Measurements from ENCODE around the gene SPACDR.
A peak's percentile ranks its signal among the peaks of the same experiment; 100 is the strongest.
"Not testable (repeated sequence)": the region's sequence is repeated elsewhere in the genome, so short reads cannot be mapped to it uniquely, and the experiment has no call there.

The SPACDR gene, protein sequence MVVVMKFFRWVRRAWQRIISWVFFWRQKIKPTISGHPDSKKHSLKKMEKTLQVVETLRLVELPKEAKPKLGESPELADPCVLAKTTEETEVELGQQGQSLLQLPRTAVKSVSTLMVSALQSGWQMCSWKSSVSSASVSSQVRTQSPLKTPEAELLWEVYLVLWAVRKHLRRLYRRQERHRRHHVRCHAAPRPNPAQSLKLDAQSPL
- long read RNA-seq, donor 1, result 0 reads
- long read RNA-seq, donor 2, result 0 reads
- long read RNA-seq, donor 3, result 0 reads
- long read RNA-seq, donor 4, partial matches to known transcripts, result 0 of 1 reads
- long read RNA-seq, donor 4, other reads (novel, unspliced or antisense), result 0 of 1 reads
- long read RNA-seq, donor 5, partial matches to known transcripts, result 0 of 1 reads
- long read RNA-seq, donor 5, other reads (novel, unspliced or antisense), result 0 of 1 reads
- long read RNA-seq, donor 6, result 0 reads
- long read RNA-seq, donor 7, result 0 reads
- long read RNA-seq, donor 8, result 0 reads

DNA sequence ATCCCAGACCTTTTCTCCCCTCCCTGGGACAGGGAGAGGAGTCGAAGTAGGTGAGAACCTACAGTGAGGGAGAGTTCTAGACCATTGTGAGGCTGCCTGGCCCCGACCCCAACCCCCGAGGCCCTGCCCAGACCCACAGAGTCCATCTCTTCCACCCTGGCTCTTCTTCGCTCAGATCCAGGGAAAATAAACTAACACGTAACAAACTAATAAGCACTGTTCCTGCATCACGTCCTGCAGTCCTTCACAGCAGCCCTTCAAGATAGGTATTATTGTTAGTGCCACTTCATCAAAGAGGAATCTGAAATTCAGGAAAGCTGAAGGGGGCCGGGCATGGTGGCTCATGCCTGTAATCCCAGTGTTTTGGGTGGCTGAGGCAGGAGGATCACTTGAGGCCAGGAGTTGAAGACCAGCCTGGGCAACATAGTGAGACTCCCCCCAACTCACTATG is at the start of gene SPACDR:
Gene SPACDR, minus strand, starts transcription at position 51 of the 451 bp plus-strand sequence. CDS start 235 bp downstream, outside the sequence.
- no peak for DNase-seq

DNA sequence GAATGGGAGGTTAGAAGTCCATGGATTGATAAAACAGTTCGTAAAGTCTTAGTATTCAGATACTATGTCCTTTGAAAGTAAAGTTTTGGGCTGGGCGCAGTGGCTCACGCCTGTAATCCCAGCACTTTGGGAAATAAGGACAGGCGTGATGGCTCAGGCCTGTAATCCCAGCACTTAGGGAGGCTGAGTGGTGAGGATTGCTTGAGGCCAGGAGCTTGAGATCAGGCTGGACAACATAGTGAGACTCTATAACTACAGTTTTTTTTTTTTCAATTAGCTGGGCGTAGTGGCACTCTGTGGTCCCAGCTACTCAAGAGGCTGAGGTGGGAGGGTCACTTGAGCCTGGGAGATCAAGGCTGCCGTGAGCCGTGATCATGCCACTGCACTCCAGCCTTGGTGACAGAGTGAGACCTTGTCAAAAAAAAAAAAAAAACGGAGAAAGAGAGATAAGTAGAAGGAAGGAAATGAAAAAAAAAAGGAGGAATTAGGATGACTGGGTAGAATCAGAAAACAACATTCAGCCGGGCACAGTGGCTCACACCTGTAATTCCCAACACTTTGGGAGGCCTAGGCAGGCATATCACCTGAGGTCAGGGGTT is 49.3 kb upstream of the SPACDR start:
- DNase-seq, result no peak

DNA sequence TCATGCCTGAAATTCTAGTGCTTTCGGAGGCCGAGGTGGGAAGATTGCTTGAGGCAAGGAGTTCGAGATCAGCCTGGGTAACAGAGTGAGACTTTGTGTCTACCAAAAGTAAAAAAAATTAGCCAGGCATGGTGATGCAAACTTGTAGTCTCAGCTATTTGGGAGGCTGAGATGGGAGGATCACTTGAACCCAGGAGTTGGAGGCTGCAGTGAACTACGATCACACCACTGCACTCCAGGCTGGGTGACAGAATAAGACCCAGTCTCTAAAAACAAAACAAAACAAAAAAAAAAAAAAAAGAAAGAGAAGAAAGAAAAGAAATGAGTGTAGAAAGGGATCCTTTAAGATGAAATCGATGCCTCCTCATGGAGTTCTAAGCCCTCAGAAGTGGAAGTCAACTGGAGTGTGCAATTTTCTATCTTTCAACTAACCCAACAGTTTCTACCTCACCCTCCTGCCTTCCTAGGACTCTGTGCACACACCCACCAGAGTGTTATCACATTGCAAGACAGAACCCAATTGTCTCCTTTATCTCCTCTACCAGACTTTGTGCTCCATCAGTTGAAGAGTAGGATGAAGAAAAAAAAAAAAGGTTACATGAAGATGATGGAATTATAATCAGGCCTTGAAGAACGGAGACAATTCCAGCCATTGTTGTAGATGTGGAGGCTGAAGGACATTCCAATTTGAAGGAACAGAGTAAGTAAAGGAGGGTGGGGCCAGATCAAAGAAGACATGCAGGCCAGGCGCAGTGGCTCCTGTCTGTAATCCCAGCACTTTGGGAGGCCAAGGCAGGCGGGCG is 46.6 kb upstream of the SPACDR start:
- DNase-seq, result no peak

DNA sequence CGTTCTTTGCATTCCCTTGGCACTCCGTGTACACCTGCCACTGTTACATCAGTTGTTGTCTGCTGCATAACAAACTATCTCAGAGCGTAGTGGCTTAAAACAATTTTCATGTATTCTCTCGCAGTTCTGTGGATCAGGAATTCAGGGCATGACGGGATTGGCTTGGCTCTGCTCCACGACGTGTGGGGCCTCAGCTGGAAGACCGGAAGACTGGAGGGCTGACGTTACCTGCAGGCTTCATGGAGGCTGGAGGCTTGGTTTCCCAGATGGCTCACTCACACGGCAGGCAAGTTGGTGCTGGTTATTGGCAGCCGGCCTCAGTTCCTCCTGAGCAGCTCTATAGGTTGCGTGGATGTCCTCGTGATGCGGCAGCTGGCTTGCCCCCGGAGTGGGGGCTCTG is 45.2 kb upstream of the SPACDR start:
- DNase-seq, result no peak

DNA sequence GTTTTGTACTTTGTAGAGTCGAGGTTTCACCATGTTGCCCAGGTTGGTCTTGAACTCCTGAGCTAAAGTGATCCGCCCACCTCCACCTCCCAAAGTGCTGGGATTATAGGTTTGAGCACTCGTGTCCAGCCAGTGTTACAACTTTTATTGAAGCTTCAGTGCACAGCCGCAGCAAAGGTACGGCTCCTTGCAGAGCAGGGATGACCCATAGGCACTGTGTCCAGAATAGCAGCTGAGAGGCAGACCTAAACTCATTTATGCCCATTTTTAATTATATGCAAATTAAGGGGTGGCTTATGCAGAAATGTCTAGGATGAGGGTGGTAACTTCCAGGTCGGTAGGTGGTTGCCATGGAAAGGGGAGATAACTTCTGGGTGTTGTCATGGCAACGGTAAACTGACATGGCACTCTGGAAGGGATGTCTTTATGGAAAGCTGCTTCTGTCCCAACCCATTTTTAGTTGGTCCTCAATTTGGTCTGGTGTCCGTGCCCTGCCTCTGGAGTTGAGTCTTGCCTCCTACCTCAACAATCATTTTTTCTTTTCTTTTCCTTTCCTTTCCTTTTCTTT is 42.4 kb upstream of the SPACDR start:
- DNase-seq, result no peak

DNA sequence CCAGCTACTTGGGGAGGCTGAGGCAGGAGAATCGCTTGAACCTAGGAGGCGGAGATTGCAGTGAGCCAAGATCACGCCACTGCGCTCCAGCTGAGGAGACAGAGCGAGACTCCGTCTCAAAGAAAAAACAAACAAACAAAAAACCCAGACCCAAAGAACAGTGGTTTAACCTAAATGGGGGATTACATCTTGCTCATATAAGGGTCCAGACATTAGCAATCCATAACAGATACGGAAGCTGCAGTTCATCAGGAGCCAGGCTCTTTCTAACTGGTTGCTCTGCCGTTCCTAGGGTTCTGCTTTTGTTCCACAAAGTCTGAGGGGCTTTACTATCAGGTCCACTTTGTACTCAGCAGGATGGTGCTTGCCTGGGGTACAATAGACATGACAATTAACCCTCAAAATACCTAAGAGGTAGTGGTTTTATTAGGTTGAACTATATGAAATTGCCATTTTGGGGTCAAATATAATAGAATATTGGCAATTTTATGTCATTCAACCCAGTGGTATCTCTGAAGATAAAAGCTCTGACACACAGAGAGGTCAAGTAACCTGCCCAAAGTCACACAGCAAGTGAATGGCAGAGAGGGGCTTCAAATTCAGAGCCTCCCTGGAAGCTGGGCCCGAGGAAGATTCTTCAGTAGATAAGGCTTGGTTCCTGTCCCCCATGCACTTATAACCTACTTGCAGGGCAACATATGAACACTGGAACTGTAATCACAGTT is 41.0 kb upstream of the SPACDR start:
- no peak for DNase-seq

DNA sequence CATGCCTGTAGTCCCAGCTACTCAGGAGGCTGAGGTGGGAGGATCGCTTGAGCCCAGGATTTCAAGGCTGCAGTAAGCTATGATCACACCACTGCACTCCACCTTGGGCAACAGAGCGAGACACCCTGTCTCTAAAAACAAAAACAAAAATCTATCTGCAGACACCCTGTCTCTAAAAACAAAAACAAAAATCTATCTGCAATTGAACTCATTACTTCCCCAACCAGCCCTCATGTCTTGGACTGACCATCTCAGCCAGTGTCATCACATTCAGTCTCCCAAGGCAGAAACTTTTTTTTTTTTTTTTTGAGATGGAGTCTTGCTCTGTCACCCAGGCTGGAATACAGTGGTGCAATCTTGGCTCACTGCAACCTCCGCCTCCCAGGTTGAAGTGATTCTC is 40.0 kb upstream of the SPACDR start:
- DNase-seq, result not testable (repeated sequence)

DNA sequence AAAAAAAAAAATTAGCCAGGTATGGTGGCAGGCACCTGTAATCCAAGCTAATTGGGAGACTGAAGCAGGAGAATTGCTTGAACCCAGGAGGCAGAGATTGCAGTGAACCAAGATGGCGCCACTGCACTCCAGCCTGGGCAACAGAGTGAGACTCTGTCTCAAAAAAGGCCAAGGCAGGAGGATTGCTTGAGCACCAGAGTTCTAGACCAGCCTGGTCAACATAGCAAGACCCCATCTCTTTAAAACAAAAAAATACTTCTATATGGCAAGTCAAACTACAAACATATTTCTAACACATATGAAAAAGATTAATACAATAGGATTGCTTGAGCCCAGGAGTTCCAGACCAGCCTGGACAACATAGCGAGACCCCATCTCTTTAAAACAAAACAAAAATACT is 36.7 kb upstream of the SPACDR start:
- not testable (repeated sequence) for DNase-seq

DNA sequence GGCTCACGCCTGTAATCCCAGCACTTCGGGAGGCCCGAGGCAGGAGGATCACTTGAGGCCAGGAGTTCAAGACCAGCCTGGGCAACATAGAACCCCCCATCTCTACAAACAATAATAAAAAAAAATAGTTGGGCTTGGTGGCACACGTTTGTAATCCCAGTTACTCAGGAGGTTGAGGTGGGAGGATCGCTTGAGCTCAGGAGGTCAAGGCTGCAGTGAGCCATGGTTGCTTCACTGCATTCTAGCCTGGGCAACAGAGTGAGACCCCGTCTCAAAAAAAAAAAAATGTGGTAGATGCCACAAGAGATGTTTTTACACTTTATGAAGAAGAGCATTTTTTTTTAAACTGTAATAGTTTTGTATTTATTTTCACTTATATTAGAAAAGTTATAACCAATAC is 32.4 kb upstream of the SPACDR start:
- no peak for DNase-seq

DNA sequence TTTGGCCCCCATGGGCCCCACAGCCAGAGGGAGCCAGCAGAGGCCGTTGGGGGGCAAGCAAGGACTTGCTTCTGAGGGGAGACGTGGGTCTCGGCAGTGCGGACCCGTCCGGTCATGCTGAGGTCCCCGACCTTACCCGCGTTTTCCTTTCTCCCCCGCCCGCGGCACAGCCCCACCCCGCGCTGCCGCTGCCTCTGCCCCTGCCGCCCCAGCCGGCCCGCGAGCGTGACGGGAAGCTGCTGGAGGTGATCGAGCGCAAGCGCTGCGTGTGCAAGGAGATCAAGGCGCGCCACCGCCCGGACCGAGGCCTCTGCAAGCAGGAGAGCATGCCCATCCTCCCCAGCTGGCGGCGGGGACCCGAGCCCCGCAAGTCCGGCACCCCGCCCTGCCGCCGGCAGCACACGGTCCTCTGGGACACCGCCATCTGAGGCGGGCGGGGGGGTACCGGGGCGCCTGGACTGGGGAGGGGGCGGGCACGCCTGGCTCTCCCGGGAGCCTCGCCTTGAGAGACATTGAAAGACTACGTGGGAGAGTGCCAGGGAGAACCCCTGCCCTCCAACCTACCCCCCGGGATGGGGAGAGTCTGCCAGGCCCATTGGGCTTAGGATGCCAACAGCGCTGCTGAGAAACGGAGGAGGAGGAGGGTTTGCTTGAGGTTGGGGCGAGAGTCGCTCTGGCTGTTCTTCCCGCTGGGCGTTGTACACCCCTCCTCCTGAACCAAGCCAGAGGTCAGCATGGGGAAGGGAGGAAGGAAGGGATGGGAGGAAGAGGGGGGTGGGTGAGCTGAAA is 29.6 kb upstream of the SPACDR start:
- peak; percentile 40 for DNase-seq

DNA sequence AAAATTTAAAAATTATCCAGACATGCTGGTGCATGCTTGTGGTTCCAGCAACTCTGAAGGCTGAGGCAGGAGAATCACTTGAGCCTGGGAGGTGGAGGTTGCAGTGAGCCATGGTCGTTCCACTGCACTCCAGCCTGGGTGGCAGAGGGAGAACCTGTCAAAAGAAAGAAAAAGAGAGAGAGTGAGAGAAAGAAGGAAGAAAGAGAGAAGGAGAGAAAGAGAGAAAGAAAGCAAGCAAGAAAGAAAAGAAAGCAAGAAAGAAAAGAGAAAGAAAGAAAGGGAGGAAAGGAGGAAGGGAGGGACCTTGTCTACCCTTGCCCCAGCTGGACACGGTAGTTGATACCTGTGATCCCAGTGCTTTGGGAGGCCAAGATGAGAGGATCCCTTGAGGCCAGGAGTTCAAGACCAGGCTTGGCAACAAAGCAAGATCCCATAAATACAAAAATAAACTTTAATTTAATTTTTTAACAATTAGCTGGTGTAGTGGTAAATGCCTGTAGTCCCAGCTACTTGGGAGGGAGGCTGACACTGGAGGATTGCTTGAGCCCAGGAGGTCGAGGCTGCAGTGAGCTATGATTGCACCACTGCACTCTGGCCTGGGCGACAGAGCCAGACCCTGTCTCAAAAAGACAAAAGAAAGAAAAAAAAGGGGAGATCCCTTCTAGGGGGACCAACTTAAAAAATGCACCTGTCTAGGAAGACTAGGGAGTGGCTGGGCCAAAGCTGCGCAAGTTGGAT is 28.8 kb upstream of the SPACDR start:
- DNase-seq, result no peak

DNA sequence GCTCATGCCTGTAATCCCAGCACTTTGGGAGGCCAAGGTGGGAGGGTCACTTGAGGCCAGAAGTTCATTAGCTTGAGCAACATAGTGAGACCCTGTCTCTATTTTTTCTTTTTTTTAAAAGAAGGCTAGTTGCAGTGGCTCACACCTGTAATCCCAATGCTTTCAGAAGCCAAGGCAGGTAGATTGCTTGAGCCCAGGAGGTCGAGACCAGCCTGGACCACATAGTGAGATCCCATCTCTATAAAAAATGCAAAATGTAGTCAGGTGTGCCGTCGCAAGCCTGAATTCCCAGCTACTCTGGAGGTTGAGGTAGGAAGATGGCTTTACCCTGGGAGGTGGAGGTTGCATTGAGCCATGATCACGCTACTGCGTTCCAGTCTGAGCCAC is 27.1 kb upstream of the SPACDR start:
- DNase-seq, result no peak

DNA sequence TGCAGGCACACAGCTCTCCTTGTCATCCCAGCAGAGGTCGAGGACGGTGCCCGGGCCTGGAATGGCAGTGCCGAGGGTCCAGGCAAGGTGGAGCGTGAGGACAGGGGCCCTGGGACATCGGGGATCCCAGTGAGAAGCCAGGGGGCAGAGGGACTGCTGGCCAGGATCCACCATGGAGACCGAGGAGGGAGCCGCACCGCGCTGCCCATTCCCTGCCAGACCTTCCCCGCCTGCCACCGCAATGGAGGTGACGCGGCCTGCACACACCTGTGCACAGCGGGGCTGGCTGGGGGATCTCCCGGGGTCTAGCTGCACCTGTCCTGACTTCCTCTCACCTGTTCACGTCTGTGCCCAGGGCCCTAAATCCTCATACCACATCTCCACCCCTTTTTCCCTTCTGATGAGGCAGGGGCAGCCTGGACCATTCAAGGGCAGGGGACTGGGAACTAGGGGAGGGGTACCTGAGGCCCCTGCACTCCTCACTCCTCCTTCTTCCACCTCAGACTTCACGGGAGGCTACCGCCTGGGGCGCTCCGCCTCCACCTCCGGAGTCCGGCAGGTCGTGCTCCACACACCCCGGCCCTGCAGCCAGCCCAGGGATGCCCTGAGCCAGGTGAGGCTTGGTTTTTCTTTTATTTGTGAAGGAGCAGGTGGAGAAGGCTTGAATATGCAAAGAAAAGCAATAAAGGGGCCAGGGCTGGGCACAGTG is 26.6 kb upstream of the SPACDR start:
- no peak for DNase-seq

DNA sequence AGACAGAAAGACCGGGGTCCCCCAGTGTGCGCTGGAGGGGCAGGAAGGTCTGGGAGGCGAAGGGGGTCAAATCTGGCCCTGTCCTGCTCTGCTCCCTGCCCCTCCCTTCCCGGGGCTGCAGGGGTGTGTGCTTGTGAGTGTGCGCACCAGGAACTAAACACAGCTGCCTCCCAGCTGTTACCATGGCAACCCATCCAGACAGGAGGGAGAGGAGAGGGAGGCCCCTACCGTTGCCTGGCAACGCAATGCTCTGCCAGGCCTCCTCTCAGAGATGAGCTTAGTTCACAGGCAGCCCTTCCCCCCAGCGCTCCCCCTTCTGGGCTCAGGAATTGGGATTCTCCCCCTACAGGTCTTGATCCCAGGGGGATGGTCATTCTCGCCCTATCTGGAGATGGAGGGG is 25.8 kb upstream of the SPACDR start:
- peak; percentile 72 for DNase-seq

DNA sequence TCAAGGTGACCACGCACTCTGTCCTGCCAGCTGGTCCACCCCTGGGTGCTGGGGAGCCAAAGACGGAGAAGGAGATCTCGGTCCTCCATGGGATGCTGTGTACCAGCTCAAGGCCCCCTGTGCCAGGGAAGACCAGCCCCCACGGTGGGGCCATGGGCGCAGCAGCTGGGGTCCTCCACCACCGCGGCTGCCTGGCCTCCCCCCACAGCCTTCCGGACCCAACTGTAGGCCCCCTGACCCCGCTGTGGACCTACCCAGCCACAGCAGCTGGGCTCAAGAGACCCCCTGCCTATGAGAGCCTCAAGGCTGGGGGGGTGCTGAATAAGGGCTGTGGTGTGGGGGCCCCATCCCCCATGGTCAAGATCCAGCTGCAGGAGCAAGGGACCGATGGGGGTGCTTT is 25.1 kb upstream of the SPACDR start:
- no peak for DNase-seq

DNA sequence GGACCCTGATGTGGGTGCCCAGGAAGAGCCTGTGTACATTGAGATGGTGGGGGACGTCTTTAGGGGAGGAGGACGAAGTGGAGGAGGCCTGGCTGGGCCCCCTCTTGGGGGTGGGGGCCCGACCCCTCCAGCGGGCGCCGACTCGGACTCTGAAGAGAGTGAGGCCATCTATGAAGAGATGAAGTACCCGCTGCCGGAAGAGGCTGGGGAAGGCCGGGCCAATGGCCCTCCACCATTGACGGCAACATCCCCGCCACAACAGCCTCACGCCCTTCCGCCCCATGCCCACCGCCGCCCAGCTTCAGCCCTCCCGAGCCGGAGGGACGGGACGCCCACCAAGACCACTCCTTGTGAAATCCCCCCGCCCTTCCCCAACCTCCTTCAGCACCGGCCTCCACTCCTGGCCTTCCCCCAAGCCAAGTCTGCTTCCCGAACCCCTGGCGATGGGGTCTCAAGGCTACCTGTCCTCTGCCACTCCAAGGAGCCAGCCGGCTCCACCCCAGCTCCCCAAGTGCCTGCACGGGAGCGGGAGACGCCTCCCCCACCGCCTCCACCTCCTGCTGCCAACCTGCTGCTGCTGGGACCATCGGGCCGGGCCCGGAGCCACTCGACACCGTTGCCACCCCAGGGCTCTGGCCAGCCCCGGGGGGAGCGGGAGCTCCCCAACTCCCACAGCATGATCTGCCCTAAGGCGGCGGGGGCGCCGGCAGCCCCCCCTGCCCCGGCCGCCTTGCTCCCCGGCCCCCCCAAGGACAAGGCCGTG is 24.5 kb upstream of the SPACDR start:
- no peak for DNase-seq

DNA sequence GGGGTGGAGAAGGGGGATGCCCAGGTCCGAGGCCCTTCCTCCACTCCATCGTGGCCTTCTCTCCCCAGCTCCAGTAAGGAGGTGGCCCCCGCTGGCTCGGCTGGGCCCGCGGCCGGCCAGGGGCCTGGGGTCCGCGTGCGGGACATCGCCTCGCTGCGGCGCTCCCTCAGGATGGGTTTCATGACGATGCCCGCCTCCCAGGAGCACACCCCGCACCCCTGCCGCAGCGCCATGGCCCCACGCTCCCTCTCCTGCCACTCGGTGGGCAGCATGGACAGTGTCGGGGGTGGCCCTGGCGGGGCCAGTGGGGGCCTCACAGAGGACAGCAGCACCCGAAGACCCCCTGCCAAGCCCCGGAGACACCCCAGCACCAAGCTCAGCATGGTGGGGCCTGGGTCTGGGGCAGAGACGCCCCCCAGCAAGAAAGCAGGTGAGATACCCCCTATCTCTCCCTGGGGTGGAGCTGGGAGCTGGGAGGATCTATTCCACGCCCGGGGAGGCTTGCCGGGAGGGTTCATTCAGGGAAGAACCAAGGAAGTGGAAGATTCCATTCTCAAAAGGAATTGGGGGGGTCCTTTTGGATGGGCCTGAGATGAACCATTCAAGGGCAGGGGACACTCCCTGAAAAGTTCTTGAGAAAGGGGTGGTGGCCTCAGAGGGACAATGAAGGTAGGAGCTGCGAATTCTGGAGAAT is 22.8 kb upstream of the SPACDR start:
- DNase-seq, result no peak

DNA sequence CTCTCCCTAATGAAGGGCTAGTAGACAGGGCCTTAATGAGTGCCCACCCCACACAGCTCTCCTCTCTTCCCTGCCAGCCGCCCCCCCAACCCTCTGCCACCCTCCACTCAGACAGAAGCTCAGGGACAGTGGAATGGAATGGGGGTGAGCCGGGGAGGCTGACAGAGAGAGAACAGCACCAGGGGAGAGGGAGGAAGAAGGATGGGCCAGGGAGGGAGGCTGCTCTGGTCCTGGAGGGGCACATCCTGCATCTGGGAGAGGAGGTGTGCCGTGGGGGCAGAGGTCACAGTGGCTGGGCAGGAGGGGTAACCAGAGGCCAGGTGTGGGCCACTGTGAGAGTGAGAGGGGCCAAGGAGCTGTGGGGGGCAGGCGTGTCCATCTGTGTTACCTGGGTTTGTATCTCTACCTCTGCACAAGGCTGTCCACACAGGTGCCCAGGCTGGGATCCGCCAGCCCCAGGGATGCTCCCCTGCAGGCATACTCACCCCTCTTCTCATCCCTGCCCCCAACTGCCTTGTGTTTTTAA is 22.1 kb upstream of the SPACDR start:
- DNase-seq, result no peak

Data from right kidney (tissue), 9 donors.